PC-9 (cell line): ENCODE measurements around the gene PI3.

ENCODE experiments used
- CTCF ChIP-seq: fragments of 200-600 bp; sonication (generic); conservative IDR thresholded peaks from 2 replicates; pipeline ENCODE4 v1.6.1; 2017; ENCODE audit warnings: mixed run types, antibody characterized with exemption, mild to moderate bottlenecking, moderate library complexity
- EZH2 ChIP-seq: fragments of 200-600 bp; sonication (generic); IDR thresholded peaks from 2 replicates; pipeline ENCODE4 v1.8.0; 2017; ENCODE audit warnings: antibody characterized with exemption, low read depth

- TF ChIP-seq CTCF (no peak), EZH2 (no peak)
Observed at GRCh38 chr20:45176526-45177267, 2.0 kb downstream of the PI3 start.
